ENCODE results near the gene OR8H1. TPM values are rescaled to one million over a fixed set of nuclear protein-coding genes. Genes with fewer than 3 reads are reported as not detected.

Gene OR8H1, protein sequence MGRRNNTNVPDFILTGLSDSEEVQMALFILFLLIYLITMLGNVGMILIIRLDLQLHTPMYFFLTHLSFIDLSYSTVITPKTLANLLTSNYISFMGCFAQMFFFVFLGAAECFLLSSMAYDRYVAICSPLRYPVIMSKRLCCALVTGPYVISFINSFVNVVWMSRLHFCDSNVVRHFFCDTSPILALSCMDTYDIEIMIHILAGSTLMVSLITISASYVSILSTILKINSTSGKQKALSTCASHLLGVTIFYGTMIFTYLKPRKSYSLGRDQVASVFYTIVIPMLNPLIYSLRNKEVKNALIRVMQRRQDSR
- total RNA-seq = not detected
- long read RNA-seq = 0 reads

DNA sequence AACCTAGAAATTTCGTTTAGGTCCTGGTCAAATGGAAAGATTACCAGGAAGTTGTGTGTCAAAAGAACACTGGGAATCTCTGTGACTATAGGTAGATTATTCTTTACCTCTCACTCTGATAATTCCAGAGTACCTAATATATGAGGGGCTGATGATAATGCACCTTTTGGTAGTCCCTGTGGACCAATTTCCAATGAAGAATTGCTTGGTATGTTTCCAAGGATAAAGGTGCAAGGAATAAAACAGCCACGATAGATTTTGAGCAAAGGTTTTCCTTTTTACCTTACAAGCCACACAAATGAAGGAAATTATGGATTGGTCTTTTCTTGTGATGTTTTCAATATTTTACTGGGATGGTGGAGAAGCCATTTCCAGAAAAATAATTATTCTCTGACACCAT is at the start of gene OR8H1:
TSS of gene OR8H1 (minus strand) at position 101 of the 400 bp plus-strand sequence. CDS start 1,192 bp downstream, outside the sequence.
- intact Hi-C loops (cut with DNase I, micrococcal nuclease) = no loop called here
- ATAC-seq (no peak), DNase-seq (no peak)

DNA sequence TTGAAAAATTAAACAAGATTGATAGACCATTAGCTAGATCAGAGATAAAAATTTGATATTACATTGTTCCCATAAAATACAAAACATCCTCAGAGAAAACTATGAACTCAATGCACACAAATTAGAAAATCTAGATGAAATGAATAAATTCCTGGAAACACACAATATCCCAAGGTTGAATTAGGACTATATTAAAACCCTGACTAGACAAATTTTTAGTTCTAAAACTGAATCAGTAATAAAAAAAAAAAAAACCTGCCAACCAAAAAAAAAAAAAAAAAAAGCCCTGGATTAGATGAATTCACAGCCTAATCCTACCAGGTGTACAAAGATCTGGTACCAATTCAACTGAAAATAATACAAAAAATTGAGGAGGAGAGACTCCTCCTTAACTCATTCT is 48.2 kb upstream of the OR8H1 start:
- intact Hi-C loops (cut with DNase I, micrococcal nuclease) = no loop called here
- ATAC-seq (no peak), DNase-seq (no peak)

DNA sequence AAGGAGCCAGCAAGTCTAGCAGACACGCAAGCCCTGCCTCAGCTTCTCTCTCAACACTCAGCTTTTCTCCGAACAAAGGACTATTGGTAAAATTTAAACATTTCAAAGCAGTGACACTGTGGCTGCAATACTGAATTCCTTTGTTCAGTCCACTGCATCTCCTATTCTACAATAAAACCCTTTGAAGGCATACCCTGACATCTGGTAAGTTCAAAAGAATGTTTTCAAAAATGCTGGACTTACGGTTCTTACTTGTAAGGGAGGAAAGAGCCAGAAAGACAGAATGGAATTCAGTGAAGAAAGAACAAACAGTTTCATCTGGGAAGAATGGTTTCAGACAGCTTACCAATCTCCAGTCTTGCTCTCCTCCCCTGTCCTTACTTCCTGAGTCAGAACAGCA is 41.1 kb upstream of the OR8H1 start:
- no peak for ATAC-seq
- intact Hi-C loops (cut with DNase I, micrococcal nuclease) = no loop called here
- DNase-seq = no peak

DNA sequence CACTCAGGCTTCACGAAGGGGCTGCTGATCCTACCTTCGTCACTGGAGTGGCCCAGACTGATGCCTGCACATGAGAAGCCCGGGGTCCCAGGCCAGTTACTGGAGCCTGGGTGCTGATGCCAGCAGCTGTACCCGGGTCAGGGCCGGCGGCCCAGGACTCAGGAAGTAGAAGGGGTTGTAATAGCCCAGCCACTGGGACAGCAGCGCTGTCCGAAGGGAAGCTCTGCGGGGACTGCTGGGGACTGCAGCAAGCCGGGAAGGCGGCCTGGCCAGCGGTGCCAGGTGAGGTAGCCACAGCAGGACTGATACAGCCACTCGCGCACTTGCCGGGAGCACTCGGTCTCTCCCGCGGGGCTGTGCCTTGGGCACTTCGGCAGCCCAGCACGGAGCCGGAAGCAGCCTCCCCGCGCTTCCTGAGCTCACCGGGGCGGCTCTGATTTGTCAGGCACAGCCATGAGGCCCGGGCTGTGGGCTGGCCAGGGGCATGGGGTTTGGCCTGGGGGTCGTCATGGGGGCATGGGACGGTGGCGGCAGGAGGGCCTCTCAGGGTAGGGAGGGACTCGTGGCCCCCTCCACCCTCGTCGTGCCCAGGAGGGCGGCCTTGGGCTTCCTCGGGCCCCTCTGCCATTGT is 39.9 kb upstream of the OR8H1 start:
- no peak for ATAC-seq
- no peak for DNase-seq
- intact Hi-C loops (cut with DNase I, micrococcal nuclease) = no loop called here

DNA sequence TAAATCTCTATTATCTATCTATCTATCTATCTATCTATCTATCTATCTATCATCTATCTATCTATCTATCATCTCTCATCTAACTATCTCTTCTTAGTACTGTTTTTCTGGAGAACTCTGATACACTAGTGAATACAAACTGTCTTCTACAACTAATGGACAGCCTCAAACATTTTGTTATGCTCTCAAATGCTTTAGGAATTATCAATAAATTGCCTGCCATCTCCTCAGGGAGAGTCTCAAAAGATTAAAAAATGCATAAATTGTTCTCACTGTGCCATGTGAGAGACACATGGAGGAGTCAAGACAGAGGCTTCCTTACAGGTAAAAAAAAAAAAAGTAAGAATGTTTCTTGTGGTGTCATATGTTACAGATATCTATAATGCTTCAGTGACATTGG is 22.8 kb upstream of the OR8H1 start, which contains the start of gene OR8K3:
TSS of gene OR8K3 (plus strand) at position 301 of the 400 bp plus-strand sequence. CDS start 3,163 bp downstream, outside the sequence.
- no peak for ATAC-seq
- no peak for DNase-seq
- intact Hi-C loops (cut with DNase I, micrococcal nuclease) = no loop called here

DNA sequence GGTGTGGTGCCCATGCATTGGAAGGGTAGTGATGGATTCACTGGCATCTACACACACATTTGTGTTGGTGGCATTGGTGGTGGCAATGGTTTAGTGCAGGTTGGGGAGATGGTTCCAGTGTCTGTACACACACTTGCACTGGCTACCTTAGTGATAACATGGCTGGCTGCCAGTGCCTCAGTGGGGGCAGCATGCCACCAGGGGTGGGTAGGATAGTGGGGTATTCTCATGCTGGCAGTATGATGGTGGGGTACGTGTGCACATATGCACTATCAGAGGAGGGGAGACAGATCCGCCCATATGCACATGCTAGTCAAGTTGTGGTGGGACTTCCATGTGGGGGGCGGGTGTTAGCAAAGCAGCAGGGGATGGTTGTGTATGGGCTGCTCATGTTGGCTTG is 15.8 kb upstream of the OR8H1 start:
- no peak for DNase-seq
- no peak for ATAC-seq
- intact Hi-C loops (cut with DNase I, micrococcal nuclease) = no loop called here

DNA sequence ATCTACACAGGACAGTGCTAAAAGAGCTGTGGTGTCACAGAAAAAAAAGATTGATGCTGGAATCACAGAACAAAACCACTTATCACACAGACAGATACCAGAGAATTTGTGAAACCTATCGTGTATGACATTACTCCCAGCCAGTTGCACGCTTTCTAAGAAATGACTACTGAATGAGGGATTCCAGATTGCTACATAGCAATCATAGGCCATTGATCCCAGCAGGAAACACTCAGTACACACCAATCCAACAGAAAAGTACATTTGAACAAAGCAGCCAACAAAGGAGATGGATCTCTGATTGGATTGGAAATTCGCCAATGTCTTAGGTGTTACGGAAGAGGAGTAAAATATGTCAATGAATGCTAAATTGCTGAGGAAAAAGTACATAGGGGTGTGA is 4.8 kb upstream of the OR8H1 start:
- no peak for ATAC-seq
- intact Hi-C loops (cut with DNase I, micrococcal nuclease) = no loop called here
- DNase-seq = no peak

DNA sequence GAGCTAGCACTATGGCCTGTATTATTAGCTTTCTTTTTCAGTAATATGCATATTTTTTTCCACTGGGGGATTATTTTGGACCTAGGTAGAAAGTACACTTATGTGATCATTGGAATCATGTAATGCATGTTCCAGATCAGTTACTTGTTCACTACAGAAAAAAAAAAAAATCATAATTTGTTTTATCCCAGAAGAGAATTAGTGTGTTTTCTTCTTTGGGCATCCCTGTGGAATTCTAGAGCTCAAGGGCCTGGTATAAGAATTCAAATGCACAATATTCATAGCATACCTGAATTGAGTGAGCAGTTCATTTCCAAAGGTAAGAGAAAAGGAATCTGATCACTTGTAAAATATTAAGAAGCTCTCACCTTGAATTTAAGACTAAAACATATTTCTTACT is 18.2 kb downstream of the OR8H1 start, which contains the start of gene OR5T1:
TSS of gene OR5T1 (plus strand) at position 301 of the 400 bp plus-strand sequence. CDS start 1,485 bp downstream, outside the sequence.
- intact Hi-C loops (cut with DNase I, micrococcal nuclease) = no loop called here
- DNase-seq (no peak), ATAC-seq (no peak)

DNA sequence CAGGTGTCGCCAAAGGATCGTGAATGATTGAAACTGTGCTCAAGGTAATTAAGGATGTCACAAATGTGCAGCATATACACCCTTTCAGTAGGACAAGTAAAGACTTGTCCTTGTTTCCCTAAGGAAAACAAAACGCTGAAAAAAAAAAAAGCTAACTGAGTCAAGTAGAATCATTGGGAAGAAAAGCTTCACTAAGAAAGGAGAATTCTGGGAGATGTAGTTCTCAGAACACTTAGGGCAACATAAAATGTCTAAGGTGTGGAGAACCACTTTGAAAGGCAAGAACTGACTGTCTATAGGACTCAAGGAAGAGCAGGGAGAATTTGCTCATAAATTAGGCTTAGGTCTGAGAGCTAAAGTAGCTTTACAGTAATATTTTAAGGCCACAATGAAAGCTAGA is 21.0 kb downstream of the OR8H1 start:
- DNase-seq (no peak), ATAC-seq (no peak)
- intact Hi-C loops (cut with DNase I, micrococcal nuclease) = no loop called here

DNA sequence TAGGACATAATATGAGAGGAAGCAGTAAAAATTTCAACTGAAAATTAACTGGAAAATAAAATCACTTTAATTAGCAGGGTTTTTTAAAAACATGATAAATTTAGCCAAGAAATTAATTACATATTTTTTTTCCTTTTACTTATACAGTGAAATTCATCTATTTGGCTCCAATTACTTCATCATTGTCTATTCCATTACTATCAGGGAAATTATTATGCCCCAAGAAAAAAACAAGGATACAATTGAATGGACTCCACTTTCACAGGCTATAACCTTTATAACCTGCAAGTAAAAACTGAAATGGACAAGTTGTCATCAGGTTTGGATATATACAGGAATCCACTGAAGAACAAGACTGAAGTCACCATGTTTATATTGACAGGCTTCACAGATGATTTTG is 40.1 kb downstream of the OR8H1 start, which contains the start of gene OR5T3:
TSS of gene OR5T3 (plus strand) at position 301 of the 400 bp plus-strand sequence. CDS start at position 301, 0 bp downstream.
- no peak for ATAC-seq
- no peak for DNase-seq
- intact Hi-C loops (cut with DNase I, micrococcal nuclease) = no loop called here

Other genes starting within 250 kb of the OR8H1 start
- not detected for gene OR8I2, start 198.9 kb downstream of the OR8H1 start, total RNA-seq
- gene OR8H2, start 188.6 kb downstream of the OR8H1 start, total RNA-seq = not detected
- not detected for gene OR8H3, start 169.9 kb downstream of the OR8H1 start, total RNA-seq
- not detected for gene OR8J3, start 152.1 kb downstream of the OR8H1 start, total RNA-seq
- gene OR8K5, start 131.9 kb downstream of the OR8H1 start, total RNA-seq = not detected
- not detected for gene OR5J2, start 115.6 kb downstream of the OR8H1 start, total RNA-seq
- gene OR5T2, start 58.0 kb downstream of the OR8H1 start, total RNA-seq = not detected
- not detected for gene OR5T3, start 40.0 kb downstream of the OR8H1 start, total RNA-seq
- not detected for gene OR5T1, start 18.1 kb downstream of the OR8H1 start, total RNA-seq
- gene OR8K3, start 22.9 kb upstream of the OR8H1 start, total RNA-seq = not detected
- gene OR8K1, start 53.8 kb upstream of the OR8H1 start, total RNA-seq = not detected
- not detected for gene OR8J1, start 62.0 kb upstream of the OR8H1 start, total RNA-seq
- not detected for gene OR8U1, start 83.4 kb upstream of the OR8H1 start, total RNA-seq
- gene OR5AL1, start 120.4 kb upstream of the OR8H1 start, total RNA-seq = not detected
- not detected for gene OR5M3, start 181.1 kb upstream of the OR8H1 start, total RNA-seq
- gene OR5M8, start 199.1 kb upstream of the OR8H1 start, total RNA-seq = not detected